SK-N-SH (cell line): ENCODE data around the gene TOGARAM2. TPM values are rescaled to one million over a fixed set of nuclear protein-coding genes. Genes with fewer than 3 reads are reported as not detected.

Experiments
- CTCF ChIA-PET: fragments of 300-600, 350-600 bp; formaldehyde crosslinking; extraction: SDS; loops from one replicate; lab custom pipeline; 2021; lab: Yijun Ruan, JAX
- POLR2A ChIA-PET: fragments of 350-600 bp; sonication (Branson Sonifier 250); formaldehyde crosslinking; extraction: SDS; loops from one replicate; lab custom pipeline; 2020; ENCODE audit warnings: antibody characterized with exemption, inconsistent platforms; lab: Yijun Ruan, JAX
- DNase-seq: peaks from one replicate; pipeline ENCODE4 v3.0.0; 2012
- H2AFZ ChIP-seq: fragments of 200-600 bp; sonication (generic); 2 replicates; pipeline ENCODE4 v1.8.1; 2016; ENCODE audit warnings: antibody characterized with exemption, mild to moderate bottlenecking, low read depth
- H3F3A ChIP-seq: fragments of 200-600 bp; sonication (generic); replicated peaks from 2 replicates; pipeline ENCODE3; 2016; ENCODE audit warnings: antibody characterized with exemption, mild to moderate bottlenecking; ENCODE audit not compliant: insufficient read depth
- H3K27ac ChIP-seq, 2 experiments: fragments of 200-500 bp in 1 of 2; fragments of 200-600 bp in 1 of 2; sonication (Bioruptor generic) in 1 of 2; sonication (generic), shearing (Covaris generic) in 1 of 2; 2 replicates each; pipeline versions ENCODE4 v1.5.1 to v1.6.1; 2014 to 2016; ENCODE audit warnings: low read depth in 2 of 2, inconsistent platforms in 1 of 2, low read length in 1 of 2, mild to moderate bottlenecking in 1 of 2, mixed read lengths in 1 of 2
- H3K27me3 ChIP-seq: fragments of 200-600 bp; sonication (generic), shearing (Covaris generic); 2 replicates; pipeline ENCODE4 v1.6.1; 2016; ENCODE audit warnings: mixed run types; ENCODE audit not compliant: insufficient read depth
- H3K36me3 ChIP-seq, 2 experiments: fragments of 200-500 bp in 1 of 2; fragments of 200-600 bp in 1 of 2; sonication (Bioruptor generic) in 1 of 2; sonication (generic) in 1 of 2; replicated peaks in 1 of 2; 2 replicates each; pipeline versions ENCODE3 to v1.5.1; 2014 to 2016; ENCODE audit warnings: low read length in 1 of 2, mild to moderate bottlenecking in 1 of 2; ENCODE audit not compliant: insufficient read depth in 2 of 2, control insufficient read depth in 1 of 2
- H3K4me1 ChIP-seq, 2 experiments: fragments of 200-500 bp in 1 of 2; fragments of 200-600 bp in 1 of 2; sonication (Bioruptor generic) in 1 of 2; sonication (generic), shearing (Covaris generic) in 1 of 2; 2 replicates each; pipeline versions ENCODE4 v1.5.1 to v1.6.1; 2014 to 2016; ENCODE audit warnings: low read depth in 1 of 2, low read length in 1 of 2, mixed run types in 1 of 2; ENCODE audit not compliant: insufficient read depth in 2 of 2, control insufficient read depth in 1 of 2
- H3K4me2 ChIP-seq: fragments of 200-600 bp; sonication (generic), shearing (Covaris generic); 2 replicates; pipeline ENCODE4 v1.6.1; 2017; ENCODE audit warnings: mixed run types
- H3K4me3 ChIP-seq, 2 experiments: fragments of 200-500 bp in 1 of 2; fragments of 200-600 bp in 1 of 2; sonication (Bioruptor generic) in 1 of 2; sonication (generic), shearing (Covaris generic) in 1 of 2; 2 replicates each; pipeline versions ENCODE4 v1.5.1 to v1.8.1; 2014 to 2016; ENCODE audit warnings: low read depth in 2 of 2, inconsistent platforms in 1 of 2, low read length in 1 of 2, mild to moderate bottlenecking in 1 of 2, mixed read lengths in 1 of 2, moderate library complexity in 1 of 2
- H3K79me2 ChIP-seq: fragments of 200-600 bp; sonication (generic); 2 replicates; pipeline ENCODE4 v1.8.1; 2017; ENCODE audit warnings: mild to moderate bottlenecking; ENCODE audit not compliant: insufficient read depth
- H3K9ac ChIP-seq: fragments of 200-600 bp; sonication (generic); 2 replicates; pipeline ENCODE4 v1.6.1; 2017; ENCODE audit warnings: mixed run types
- H3K9me2 ChIP-seq: fragments of 200-600 bp; sonication (generic); 2 replicates; pipeline ENCODE4 v1.6.1; 2017; ENCODE audit warnings: mixed run types
- H3K9me3 ChIP-seq: fragments of 200-600 bp; sonication (generic); 2 replicates; pipeline ENCODE4 v1.6.1; 2017; ENCODE audit warnings: mixed run types, mild to moderate bottlenecking, moderate library complexity
- H4K20me1 ChIP-seq: fragments of 200-600 bp; sonication (generic); 2 replicates; pipeline ENCODE4 v1.6.1; 2017; ENCODE audit warnings: mild to moderate bottlenecking, mixed run types; ENCODE audit not compliant: insufficient read depth
- CHD2 ChIP-seq: fragments of 150-350 bp; IDR thresholded peaks from 2 replicates; pipeline ENCODE4 v1.6.1; 2018; ENCODE audit warnings: low read length; ENCODE audit not compliant: partially characterized antibody
- ELF1 ChIP-seq: IDR thresholded peaks from 2 replicates; pipeline ENCODE4 v1.4.0; 2012
- EP300 ChIP-seq, 2 experiments: IDR thresholded peaks; 2 replicates each; pipeline versions ENCODE4 v1.4.0 to v1.6.1; 2012; ENCODE audit warnings: borderline replicate concordance in 1 of 2, low read depth in 1 of 2, low read length in 1 of 2
- EZH2phosphoT487 ChIP-seq: fragments of 200-600 bp; sonication (generic); IDR thresholded peaks from 2 replicates; pipeline ENCODE4 v1.6.1; 2017; ENCODE audit warnings: low read depth, mixed run types, mild to moderate bottlenecking, antibody characterized with exemption, moderate library complexity, borderline replicate concordance
- FOXJ3 ChIP-seq: sonication (generic); formaldehyde crosslinking; IDR thresholded peaks from 2 replicates; pipeline ENCODE4 v1.5.1; 2020; ENCODE audit warnings: mild to moderate bottlenecking, missing genetic modification reagents
- FOXM1 ChIP-seq: IDR thresholded peaks from 2 replicates; pipeline ENCODE4 v1.4.0; 2012; ENCODE audit warnings: low read depth, mild to moderate bottlenecking
- GABPA ChIP-seq: IDR thresholded peaks from 2 replicates; pipeline ENCODE4 v1.4.0; 2012; ENCODE audit warnings: low read depth, mild to moderate bottlenecking
- GATA2 ChIP-seq: sonication (generic); formaldehyde crosslinking; IDR thresholded peaks from 2 replicates; pipeline ENCODE4 v1.5.0; 2020; ENCODE audit warnings: mild to moderate bottlenecking, missing genetic modification reagents
- JUND ChIP-seq: IDR thresholded peaks from 2 replicates; pipeline ENCODE4 v1.4.0; 2012
- MEF2A ChIP-seq: IDR thresholded peaks from 2 replicates; pipeline ENCODE4 v1.4.0; 2012; ENCODE audit warnings: low read depth, borderline replicate concordance
- MXI1 ChIP-seq: IDR thresholded peaks from 2 replicates; pipeline ENCODE4 v1.6.1; 2012; ENCODE audit warnings: mild to moderate bottlenecking, low read depth, low read length, improper control_type of control experiment
- NFIC ChIP-seq: IDR thresholded peaks from 2 replicates; pipeline ENCODE4 v1.4.0; 2012; ENCODE audit warnings: borderline replicate concordance
- NRF1 ChIP-seq: IDR thresholded peaks from 2 replicates; pipeline ENCODE4 v1.6.1; 2012; ENCODE audit warnings: low read depth, mild to moderate bottlenecking, low read length
- POLR2AphosphoS5 ChIP-seq: IDR thresholded peaks from 2 replicates; pipeline ENCODE4 v1.6.1; 2012; ENCODE audit warnings: low read depth, low read length
- RAD21 ChIP-seq: IDR thresholded peaks from 2 replicates; pipeline ENCODE4 v1.6.1; 2012; ENCODE audit warnings: mild to moderate bottlenecking, low read length
- RCOR1 ChIP-seq: fragments of 150-350 bp; IDR thresholded peaks from 2 replicates; pipeline ENCODE4 v1.6.1; 2017; ENCODE audit warnings: antibody characterized with exemption, low read length
- RFX5 ChIP-seq: IDR thresholded peaks from 2 replicates; pipeline ENCODE4 v1.6.1; 2012; ENCODE audit warnings: mild to moderate bottlenecking, improper control_type of control experiment, low read length
- RXRA ChIP-seq: IDR thresholded peaks from 2 replicates; pipeline ENCODE4 v1.4.0; 2012; ENCODE audit warnings: low read depth, mild to moderate bottlenecking, borderline replicate concordance
- SIN3A ChIP-seq: IDR thresholded peaks from 2 replicates; pipeline ENCODE4 v1.6.1; 2012; ENCODE audit warnings: low read depth, mild to moderate bottlenecking, low read length, moderate library complexity, borderline replicate concordance
- SMC3 ChIP-seq: IDR thresholded peaks from 2 replicates; pipeline ENCODE4 v1.6.1; 2012; ENCODE audit warnings: low read depth, low read length, improper control_type of control experiment
- TAF1 ChIP-seq: IDR thresholded peaks from 2 replicates; pipeline ENCODE4 v1.6.1; 2012; ENCODE audit warnings: low read depth, mild to moderate bottlenecking, low read length, moderate library complexity, borderline replicate concordance
- TCF12 ChIP-seq: IDR thresholded peaks from 2 replicates; pipeline ENCODE4 v1.4.0; 2012
- TEAD4 ChIP-seq: IDR thresholded peaks from 2 replicates; pipeline ENCODE4 v1.4.0; 2012; ENCODE audit warnings: mild to moderate bottlenecking, borderline replicate concordance; ENCODE audit not compliant: insufficient read depth
- USF1 ChIP-seq: IDR thresholded peaks from 2 replicates; pipeline ENCODE4 v1.4.0; 2012; ENCODE audit warnings: low read depth, borderline replicate concordance
- YY1 ChIP-seq: IDR thresholded peaks from 2 replicates; pipeline ENCODE4 v1.4.0; 2012; ENCODE audit warnings: low read depth, mild to moderate bottlenecking
- ZBTB33 ChIP-seq: IDR thresholded peaks from 2 replicates; pipeline ENCODE4 v1.4.0; 2012; ENCODE audit warnings: low read depth, borderline replicate concordance
- WGBS: methylation state at CpG from one replicate; pipeline ENCODE4 v1.1.6; 2017; ENCODE audit warnings: low lambda C conversion rate; 5-methylcytosine and 5-hydroxymethylcytosine counted together
- polyA plus RNA-seq, 3 experiments: library from polyadenylated mRNA; depleted of rRNA; stranded (reverse); fragments of >200 nt; gene quantifications; 2 replicates each; pipeline ENCODE4 v1.2.3, GENCODE V29; 2012
- TF ChIP-seq, protein P1 (sequence below): IDR thresholded peaks from 2 replicates; pipeline ENCODE4; 2012
- TF ChIP-seq, protein P2 (sequence below): fragments of 150-350 bp; IDR thresholded peaks from 2 replicates; pipeline ENCODE4 v1.6.1; 2017; ENCODE audit warnings: antibody characterized with exemption, low read length, low read depth, borderline replicate concordance

TOGARAM2 gene
- polyA plus RNA-seq, 1 of the 3 experiments (the other 2 are of a cell fraction): 0.69 TPM

DNA sequence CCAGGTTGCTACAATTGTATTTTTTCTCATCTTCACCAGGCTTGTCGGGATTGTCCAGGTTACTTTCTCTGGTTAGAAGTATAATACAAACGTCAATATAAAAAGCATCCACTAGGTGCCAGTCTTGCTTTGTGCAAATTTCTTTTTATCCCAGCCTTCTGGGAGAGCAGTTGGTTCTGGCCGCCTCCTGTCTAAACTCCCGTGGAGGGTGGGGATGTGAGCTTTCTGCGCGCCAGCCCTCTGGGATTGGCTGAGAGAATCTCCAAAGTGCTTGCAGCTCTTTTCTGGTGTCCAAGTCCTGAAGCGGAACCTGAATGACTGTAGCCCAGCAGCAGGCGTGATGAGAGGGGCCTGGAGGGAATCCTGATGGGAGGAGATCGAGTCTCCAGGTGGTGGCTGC lies 22.4 kb upstream of the TOGARAM2 start:
- Histone ChIP-seq H3K36me3 (no peaks in the 10 kb centered on the region), H3K4me2 (peak overlapping the region; percentile 38; the same call in 1 of the 2 replicates), H3K79me2 (no peaks in the 10 kb centered on the region), H3K27ac (peak overlapping the region in 1 of 2 experiments; percentile 26; a peak in 1 of 4 replicates), H3K9me2 (no peaks in the 10 kb centered on the region), H3K4me3 (no peak overlapping the region; a peak in 1 of 4 replicates), H3K9me3 (no peaks in the 10 kb centered on the region), H3F3A (no peaks in the 10 kb centered on the region), H4K20me1 (no peaks in the 10 kb centered on the region), H2AFZ (no peak overlapping the region), H3K27me3 (no peaks in the 10 kb centered on the region), H3K9ac (no peak overlapping the region), H3K4me1 (peaks cover 0 to 10% of the 10 kb centered on the region in 2 experiments; a peak in 1 of 4 replicates)
- 13% methylated on average over 7 of the region's 9 CpGs for WGBS
- DNase-seq: peak; percentile 87
- POLR2A ChIA-PET: interaction anchor here (0.5 to 1.3 kb wide), 4 partner anchors 155 to 1114 kb away, joined by 3 to 7 read pairs (median 5); partner anchors contain the start of gene ALK
- CTCF ChIA-PET: interaction anchor here (0.6 to 2.8 kb wide), 73 partner anchors 8 to 1160 kb away, joined by 3 to 22 read pairs (median 4); partner anchors contain the start of genes ALK and TOGARAM2
- TF ChIP-seq CHD2 (peak; percentile 47), GATA2 (no peak), NFIC (no peak), FOXJ3 (CRISPR knock-in tag) (no peak), RCOR1 (peak; percentile 41), EZH2phosphoT487 (no peak), NRF1 (no peak; the same call in 1 of the 2 replicates), TCF12 (no peak), RXRA (no peak), JUND (no peak), TAF1 (no peak), YY1 (no peak), MEF2A (no peak), POLR2AphosphoS5 (no peak), TEAD4 (no peak), EP300 (IDR thresholded peaks at IDR 0.05; ENCODE audit: borderline replicate concordance in 1 of 2, low read depth in 1 of 2, low read length in 1 of 2) (0 out of 4 replicates have a peak, but pooled peaks of 1 of the 2 experiments have one; percentile 18), SMC3 (peak; percentile 91), MXI1 (peak; percentile 52; the same call in 1 of the 2 replicates), USF1 (no peak), ELF1 (no peak), RFX5 (peak; percentile 70; the same call in 1 of the 2 replicates), GABPA (no peak), ZBTB33 (no peak), RAD21 (peak; percentile 99), FOXM1 (no peak), SIN3A (no peak)
- TF ChIP-seq, protein P1, sequence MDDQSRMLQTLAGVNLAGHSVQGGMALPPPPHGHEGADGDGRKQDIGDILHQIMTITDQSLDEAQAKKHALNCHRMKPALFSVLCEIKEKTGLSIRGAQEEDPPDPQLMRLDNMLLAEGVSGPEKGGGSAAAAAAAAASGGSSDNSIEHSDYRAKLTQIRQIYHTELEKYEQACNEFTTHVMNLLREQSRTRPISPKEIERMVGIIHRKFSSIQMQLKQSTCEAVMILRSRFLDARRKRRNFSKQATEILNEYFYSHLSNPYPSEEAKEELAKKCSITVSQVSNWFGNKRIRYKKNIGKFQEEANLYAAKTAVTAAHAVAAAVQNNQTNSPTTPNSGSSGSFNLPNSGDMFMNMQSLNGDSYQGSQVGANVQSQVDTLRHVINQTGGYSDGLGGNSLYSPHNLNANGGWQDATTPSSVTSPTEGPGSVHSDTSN: no peak
- TF ChIP-seq, protein P2, sequence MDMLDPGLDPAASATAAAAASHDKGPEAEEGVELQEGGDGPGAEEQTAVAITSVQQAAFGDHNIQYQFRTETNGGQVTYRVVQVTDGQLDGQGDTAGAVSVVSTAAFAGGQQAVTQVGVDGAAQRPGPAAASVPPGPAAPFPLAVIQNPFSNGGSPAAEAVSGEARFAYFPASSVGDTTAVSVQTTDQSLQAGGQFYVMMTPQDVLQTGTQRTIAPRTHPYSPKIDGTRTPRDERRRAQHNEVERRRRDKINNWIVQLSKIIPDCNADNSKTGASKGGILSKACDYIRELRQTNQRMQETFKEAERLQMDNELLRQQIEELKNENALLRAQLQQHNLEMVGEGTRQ: no peak
